ENCODE data around the gene SEMA6A. TPM values are rescaled to one million over a fixed set of nuclear protein-coding genes. Genes with fewer than 3 reads are reported as not detected.

Gene SEMA6A
- polyA plus RNA-seq, 3 donors from 2014 or later = 0.19 to 0.80 TPM; not detected in 1

GRCh38 chr5:116444373-116445295, 130.0 kb downstream of the SEMA6A start:
- Mint-ChIP-seq H3K4me3 (no peak overlapping the region), H3K36me3 (peaks cover 19 to 30% (median 29%) of the 10 kb centered on the region in 3 donors), H3K4me1 (no peaks in the 10 kb centered on the region), H3K27me3 (ENCODE audit: low read depth in 3 of 3) (no peaks in the 10 kb centered on the region), H3K27ac (no peak overlapping the region), H3K9me3 (no peaks in the 10 kb centered on the region)
- DNase-seq = no peak

GRCh38 chr5:116442931-116443551, 131.6 kb downstream of the SEMA6A start:
- DNase-seq = no peak
- no peak overlapping the region for H3K4me3 Mint-ChIP-seq
- peaks cover 12 to 22% (median 15%) of the 10 kb centered on the region in 3 donors for H3K36me3 Mint-ChIP-seq
- H3K27ac Mint-ChIP-seq = no peak overlapping the region
- H3K4me1 Mint-ChIP-seq = no peaks in the 10 kb centered on the region
- no peaks in the 10 kb centered on the region for H3K27me3 Mint-ChIP-seq (ENCODE audit: low read depth in 3 of 3)
- H3K9me3 Mint-ChIP-seq = no peaks in the 10 kb centered on the region

DNA sequence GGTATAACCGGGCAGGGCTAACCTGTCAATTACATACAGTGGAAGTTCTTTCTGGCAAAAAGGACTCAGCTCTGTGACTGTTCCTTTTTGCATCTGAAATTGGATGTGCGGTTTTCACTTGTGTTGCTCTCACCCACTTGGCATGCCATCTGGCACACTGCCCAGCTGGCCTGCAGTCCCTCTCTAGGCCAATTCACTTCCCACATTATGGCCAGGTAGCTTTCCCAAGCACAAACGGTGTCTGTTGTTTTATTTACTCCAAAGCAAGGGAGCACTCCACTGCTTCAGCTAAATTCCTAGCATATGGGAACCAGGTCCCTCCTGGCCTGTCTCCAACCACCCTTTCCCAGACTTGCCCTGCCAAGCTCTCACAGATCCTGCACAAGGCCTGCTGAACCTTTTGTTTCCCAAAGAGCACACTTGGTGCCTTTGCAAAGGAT, 132.5 kb downstream of the SEMA6A start:
- no peak overlapping the region for H3K4me3 Mint-ChIP-seq
- H3K36me3 Mint-ChIP-seq = peaks cover 15 to 28% (median 16%) of the 10 kb centered on the region in 3 donors
- H3K27ac Mint-ChIP-seq = peak overlapping the region in 1 of 6 donors; percentile 32
- H3K9me3 Mint-ChIP-seq = no peaks in the 10 kb centered on the region
- H3K4me1 Mint-ChIP-seq = no peaks in the 10 kb centered on the region
- H3K27me3 Mint-ChIP-seq (ENCODE audit: low read depth in 3 of 3) = no peaks in the 10 kb centered on the region
- no peak for DNase-seq

GRCh38 chr5:116441223-116441622, 133.4 kb downstream of the SEMA6A start:
- H3K9me3 Mint-ChIP-seq = no peaks in the 10 kb centered on the region
- H3K27ac Mint-ChIP-seq = no peak overlapping the region
- H3K27me3 Mint-ChIP-seq (ENCODE audit: low read depth in 3 of 3) = no peaks in the 10 kb centered on the region
- no peaks in the 10 kb centered on the region for H3K4me1 Mint-ChIP-seq
- H3K4me3 Mint-ChIP-seq = no peak overlapping the region
- no peak for DNase-seq
- peaks cover 16 to 21% (median 17%) of the 10 kb centered on the region in 3 donors for H3K36me3 Mint-ChIP-seq

- Mint-ChIP-seq H3K9me3 (no peaks in the 10 kb centered on the region), H3K4me1 (no peaks in the 10 kb centered on the region), H3K27me3 (ENCODE audit: low read depth in 3 of 3) (no peaks in the 10 kb centered on the region), H3K27ac (no peak overlapping the region), H3K36me3 (peaks cover 10 to 15% (median 10%) of the 10 kb centered on the region in 3 donors), H3K4me3 (no peak overlapping the region)
- DNase-seq = no peak
These were observed 134.1 kb downstream of the SEMA6A start for GRCh38 chr5:116440457-116441001.

- no peaks in the 10 kb centered on the region for H3K4me1 Mint-ChIP-seq
- H3K36me3 Mint-ChIP-seq = peaks cover 6 to 13% (median 10%) of the 10 kb centered on the region in 3 donors
- no peak for DNase-seq
- H3K9me3 Mint-ChIP-seq = no peaks in the 10 kb centered on the region
- no peak overlapping the region for H3K4me3 Mint-ChIP-seq
- no peak overlapping the region for H3K27ac Mint-ChIP-seq
- no peaks in the 10 kb centered on the region for H3K27me3 Mint-ChIP-seq (ENCODE audit: low read depth in 3 of 3)
These were observed 134.7 kb downstream of the SEMA6A start for GRCh38 chr5:116439905-116440304.

DNA sequence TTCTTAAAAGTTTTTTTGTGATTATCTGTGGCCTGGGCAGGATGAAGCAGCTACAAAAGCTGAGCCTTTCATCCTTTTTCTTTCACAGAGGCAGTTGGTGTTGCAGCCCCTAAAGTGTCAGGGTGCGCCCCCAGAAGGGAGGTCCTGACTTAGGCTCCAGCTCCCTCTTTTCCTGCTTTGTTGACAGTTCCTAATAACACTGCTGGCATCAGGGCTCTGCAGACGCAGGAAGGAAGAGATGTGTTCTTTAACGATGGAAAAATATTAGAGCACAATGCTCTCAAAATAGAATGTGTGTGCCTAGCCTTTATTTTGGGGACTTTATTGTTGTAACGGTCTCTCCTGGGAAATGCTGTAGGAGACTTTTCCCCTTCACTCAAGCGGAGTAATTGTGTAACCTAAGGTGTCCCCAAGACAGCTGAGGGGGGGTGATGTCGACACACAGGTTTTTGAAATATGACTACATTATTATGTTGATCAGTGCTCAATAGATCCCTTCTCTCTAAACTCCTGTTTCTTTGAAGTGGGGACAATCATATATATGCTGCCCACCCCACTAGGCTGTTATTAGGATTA, 135.6 kb downstream of the SEMA6A start:
- no peak for DNase-seq
- Mint-ChIP-seq H3K27ac (no peak overlapping the region), H3K27me3 (ENCODE audit: low read depth in 3 of 3) (no peaks in the 10 kb centered on the region), H3K4me1 (peaks cover 0 to 2% of the 10 kb centered on the region in 2 donors), H3K36me3 (peaks cover 6 to 10% (median 6%) of the 10 kb centered on the region in 3 donors), H3K9me3 (no peaks in the 10 kb centered on the region), H3K4me3 (no peak overlapping the region)

- H3K27me3 Mint-ChIP-seq (ENCODE audit: low read depth in 3 of 3) = no peaks in the 10 kb centered on the region
- peaks cover 5 to 10% (median 6%) of the 10 kb centered on the region in 3 donors for H3K36me3 Mint-ChIP-seq
- H3K27ac Mint-ChIP-seq = no peak overlapping the region
- no peak for DNase-seq
- H3K4me1 Mint-ChIP-seq = peaks cover 0 to 2% of the 10 kb centered on the region in 2 donors
- no peak overlapping the region for H3K4me3 Mint-ChIP-seq
- no peaks in the 10 kb centered on the region for H3K9me3 Mint-ChIP-seq
These were observed 136.6 kb downstream of the SEMA6A start for GRCh38 chr5:116437922-116438578.

- H3K27me3 Mint-ChIP-seq (ENCODE audit: low read depth in 3 of 3) = no peaks in the 10 kb centered on the region
- H3K4me1 Mint-ChIP-seq = peaks cover 0 to 2% of the 10 kb centered on the region in 2 donors
- no peak overlapping the region for H3K4me3 Mint-ChIP-seq
- no peaks in the 10 kb centered on the region for H3K9me3 Mint-ChIP-seq
- H3K27ac Mint-ChIP-seq = no peak overlapping the region
- no peak for DNase-seq
- peaks cover 6 to 10% (median 10%) of the 10 kb centered on the region in 3 donors for H3K36me3 Mint-ChIP-seq
These were observed 137.3 kb downstream of the SEMA6A start for GRCh38 chr5:116437351-116437705.

DNA sequence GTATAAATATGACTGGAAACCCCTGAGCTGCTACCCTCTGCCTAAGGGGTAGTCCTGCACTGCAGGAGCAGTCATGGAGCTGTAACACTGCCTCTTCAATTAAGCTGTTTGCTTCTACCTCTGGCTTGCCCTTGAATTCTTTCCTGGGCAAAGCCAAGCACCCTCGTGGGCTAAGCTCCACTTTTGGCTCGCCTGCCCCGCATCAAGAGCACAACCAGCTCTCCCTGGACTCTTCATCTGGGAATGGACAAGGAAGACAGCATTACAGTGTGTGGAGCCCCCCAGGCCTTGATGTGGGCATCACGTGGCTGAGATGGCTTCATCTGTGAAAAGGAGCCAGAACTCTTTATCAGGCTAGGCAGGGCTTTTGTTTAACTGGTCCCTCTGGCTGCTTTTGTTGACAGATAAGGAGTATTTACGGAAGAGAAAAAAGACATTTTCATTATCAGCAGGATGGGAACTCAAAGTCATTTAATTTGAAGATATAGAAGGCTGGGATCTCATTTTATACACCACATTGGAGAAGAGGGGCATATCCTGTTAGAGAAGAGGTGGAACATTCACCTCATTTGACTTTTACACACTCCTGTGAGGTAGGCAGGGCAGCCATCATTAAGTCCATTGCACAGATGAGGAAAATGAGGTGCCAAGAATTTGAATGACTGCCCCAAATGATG, 137.8 kb downstream of the SEMA6A start:
- no peak overlapping the region for H3K27ac Mint-ChIP-seq
- no peak overlapping the region for H3K4me3 Mint-ChIP-seq
- no peaks in the 10 kb centered on the region for H3K27me3 Mint-ChIP-seq (ENCODE audit: low read depth in 3 of 3)
- peaks cover 0 to 2% of the 10 kb centered on the region in 2 donors for H3K4me1 Mint-ChIP-seq
- no peak for DNase-seq
- peaks cover 6 to 12% (median 10%) of the 10 kb centered on the region in 3 donors for H3K36me3 Mint-ChIP-seq
- no peaks in the 10 kb centered on the region for H3K9me3 Mint-ChIP-seq

GRCh38 chr5:116428966-116429365, 145.7 kb downstream of the SEMA6A start:
- H3K27me3 Mint-ChIP-seq (ENCODE audit: low read depth in 3 of 3) = no peaks in the 10 kb centered on the region
- DNase-seq = no peak
- no peaks in the 10 kb centered on the region for H3K4me1 Mint-ChIP-seq
- H3K36me3 Mint-ChIP-seq = peaks cover 9 to 15% (median 12%) of the 10 kb centered on the region in 3 donors
- H3K9me3 Mint-ChIP-seq = no peaks in the 10 kb centered on the region
- no peak overlapping the region for H3K4me3 Mint-ChIP-seq
- no peak overlapping the region for H3K27ac Mint-ChIP-seq

DNA sequence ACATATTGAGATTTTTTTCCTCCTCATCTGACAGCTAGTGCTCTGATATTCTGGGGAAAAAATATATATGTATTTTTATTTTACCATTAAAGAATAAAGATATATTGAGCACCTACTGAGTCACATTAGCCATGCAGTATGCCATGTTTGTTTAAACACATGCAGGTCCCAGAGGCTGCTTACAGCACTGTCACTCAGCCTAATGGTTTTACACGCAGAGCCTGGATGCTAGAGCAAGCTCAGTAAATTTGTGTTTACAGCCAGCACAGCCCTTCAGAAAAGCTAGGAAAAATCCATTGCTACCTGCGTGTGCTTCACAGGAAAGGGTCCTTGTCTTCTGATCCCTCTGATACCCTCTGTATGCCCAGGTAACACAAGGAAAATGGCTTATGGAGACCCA, 146.2 kb downstream of the SEMA6A start:
- H3K27me3 Mint-ChIP-seq (ENCODE audit: low read depth in 3 of 3) = no peaks in the 10 kb centered on the region
- no peaks in the 10 kb centered on the region for H3K9me3 Mint-ChIP-seq
- no peak overlapping the region for H3K4me3 Mint-ChIP-seq
- H3K27ac Mint-ChIP-seq = no peak overlapping the region
- H3K4me1 Mint-ChIP-seq = no peaks in the 10 kb centered on the region
- DNase-seq = no peak
- H3K36me3 Mint-ChIP-seq = peaks cover 13 to 18% (median 16%) of the 10 kb centered on the region in 3 donors

DNA sequence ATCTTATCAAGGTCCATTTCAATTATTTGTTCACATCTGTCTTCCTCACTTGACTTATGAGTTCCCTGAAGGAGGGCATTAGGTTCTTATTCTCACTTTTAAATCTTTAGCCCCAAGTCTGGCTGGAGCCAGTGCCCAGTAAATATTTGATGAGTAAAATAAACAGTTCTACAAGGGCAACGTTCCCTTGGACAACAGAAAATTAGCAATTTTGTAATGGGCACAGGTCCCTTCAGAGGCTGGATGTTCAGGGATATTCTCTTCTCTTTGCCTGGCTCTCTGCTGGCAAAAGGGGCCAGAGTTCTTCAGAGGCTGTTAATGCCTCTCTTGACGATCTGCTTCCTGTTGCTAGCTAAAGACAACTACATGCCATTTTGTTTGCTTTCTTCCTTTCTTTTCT, 149.7 kb downstream of the SEMA6A start:
- peaks cover 23 to 43% (median 26%) of the 10 kb centered on the region in 3 donors for H3K36me3 Mint-ChIP-seq
- no peak overlapping the region for H3K27ac Mint-ChIP-seq
- H3K4me1 Mint-ChIP-seq = no peaks in the 10 kb centered on the region
- no peaks in the 10 kb centered on the region for H3K27me3 Mint-ChIP-seq (ENCODE audit: low read depth in 3 of 3)
- no peaks in the 10 kb centered on the region for H3K9me3 Mint-ChIP-seq
- DNase-seq = no peak
- no peak overlapping the region for H3K4me3 Mint-ChIP-seq
